GM18519 (cell line): ENCODE data around the gene MTCL1.

ENCODE experiments used
- ATAC-seq: cut with Tn5 transposase; IDR thresholded peaks from one replicate; pipeline ENCODE4 v1.9.1; 2021; ENCODE audit warnings: mild to moderate bottlenecking, moderate library complexity; ENCODE audit not compliant: unreplicated experiment, low FRiP score

Gene MTCL1

GRCh38 chr18:8805552-8805951, 100.2 kb downstream of the MTCL1 start:
- ATAC-seq = no peak

DNA sequence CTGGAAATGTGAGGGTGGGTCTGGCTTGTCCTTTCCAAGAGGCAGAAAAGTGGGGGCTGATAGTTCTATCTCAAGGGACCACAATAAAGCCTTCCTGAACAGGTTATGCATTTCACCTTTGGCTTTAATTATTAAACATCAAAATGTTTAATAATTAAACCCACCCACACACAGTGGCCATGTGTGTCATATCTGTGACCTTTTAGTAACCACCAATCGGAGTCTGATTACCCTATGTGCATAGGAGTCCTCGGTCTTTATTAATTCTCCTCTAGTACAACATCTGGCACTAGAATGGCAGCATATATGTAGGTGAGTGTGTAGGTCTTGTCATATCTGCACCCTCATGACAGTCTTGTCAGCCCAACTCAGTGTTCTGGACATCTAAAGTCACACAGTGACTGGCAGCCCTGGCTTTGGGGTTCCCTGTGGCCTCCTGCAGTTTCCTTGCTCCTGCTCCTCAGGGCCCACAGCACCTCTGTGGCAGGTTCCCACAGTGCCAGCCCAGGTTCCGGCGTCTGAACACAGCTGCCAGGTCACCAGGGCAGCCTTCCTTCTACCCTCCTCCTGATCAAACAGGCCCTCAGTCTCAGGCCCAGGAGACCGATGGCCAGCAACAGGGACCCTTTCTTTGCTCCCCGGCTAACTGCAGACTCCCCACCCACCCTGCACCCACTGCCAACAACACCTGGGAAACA, 100.9 kb downstream of the MTCL1 start:
- ATAC-seq = no peak

DNA sequence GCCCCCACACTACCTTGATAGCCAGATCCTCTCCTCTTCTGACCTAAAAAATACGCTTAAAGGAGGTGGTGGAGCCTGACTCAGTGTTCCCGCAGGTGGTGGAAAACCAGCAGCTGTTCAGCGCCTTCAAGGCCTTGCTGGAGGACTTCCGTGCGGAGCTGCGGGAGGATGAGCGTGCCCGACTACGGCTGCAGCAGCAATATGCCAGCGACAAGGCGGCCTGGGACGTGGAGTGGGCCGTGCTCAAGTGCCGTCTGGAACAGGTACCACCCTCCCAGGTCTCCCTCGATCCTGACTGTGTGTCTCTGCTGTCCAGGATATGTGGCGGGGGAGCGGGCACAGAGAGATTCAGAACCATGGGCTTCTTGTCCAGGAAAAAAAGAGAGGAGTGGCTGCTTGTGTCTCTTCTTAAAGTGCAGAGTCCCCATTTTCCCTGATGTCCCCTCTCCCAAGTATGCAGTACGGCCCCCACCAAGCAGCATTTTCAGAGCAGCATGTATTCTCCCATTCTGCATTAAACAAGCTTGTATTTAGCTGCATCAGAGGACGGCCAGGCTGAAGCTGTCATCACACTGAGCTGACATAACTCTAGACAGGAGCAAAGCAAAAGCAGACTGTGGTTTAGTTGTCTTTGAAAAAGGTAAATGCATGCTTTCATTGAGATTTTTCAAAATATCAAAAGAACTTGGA, 101.6 kb downstream of the MTCL1 start:
- ATAC-seq = no peak

- no peak for ATAC-seq
Measured at GRCh38 chr18:8807488-8807805, 102.1 kb downstream of the MTCL1 start.

DNA sequence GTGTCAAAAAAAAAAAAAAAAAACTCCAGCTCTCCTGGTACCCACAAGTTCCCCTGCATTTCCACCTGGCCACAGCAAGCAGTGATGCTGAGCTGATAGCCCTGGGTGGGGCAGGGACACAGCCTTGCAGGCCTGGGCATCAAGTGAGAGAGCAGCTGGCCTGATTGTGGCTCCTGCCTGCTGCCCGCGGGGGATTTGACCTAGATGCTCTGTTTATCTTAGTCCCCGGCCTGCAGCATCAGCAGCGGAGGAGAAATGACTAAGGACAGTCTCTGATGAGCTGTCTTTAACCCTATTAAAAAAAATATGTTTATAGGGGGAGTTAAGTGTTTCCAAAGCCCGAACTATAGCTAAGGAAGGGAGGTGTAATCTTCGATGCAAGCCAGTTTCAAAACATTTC, 102.6 kb downstream of the MTCL1 start:
- ATAC-seq = no peak

DNA sequence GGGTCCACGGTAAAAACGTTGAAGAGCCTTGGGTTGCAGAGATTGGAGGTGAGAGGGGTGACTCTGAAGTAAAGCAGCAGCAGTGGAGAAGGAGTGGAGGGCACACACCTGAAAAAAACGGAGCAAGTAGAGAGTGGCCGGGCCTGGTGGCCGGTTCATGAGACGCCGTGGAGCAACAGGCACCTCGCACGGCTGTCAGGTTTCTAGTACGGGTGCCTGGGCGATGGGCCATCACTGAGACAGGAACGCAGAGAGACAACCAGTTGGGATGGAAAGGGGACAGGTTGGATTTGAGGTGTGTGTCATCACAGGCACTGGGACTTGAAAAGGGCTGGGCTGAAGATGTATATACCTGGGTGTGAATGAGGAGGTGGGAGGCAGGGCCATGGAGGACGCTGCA, 104.2 kb downstream of the MTCL1 start:
- ATAC-seq = no peak

DNA sequence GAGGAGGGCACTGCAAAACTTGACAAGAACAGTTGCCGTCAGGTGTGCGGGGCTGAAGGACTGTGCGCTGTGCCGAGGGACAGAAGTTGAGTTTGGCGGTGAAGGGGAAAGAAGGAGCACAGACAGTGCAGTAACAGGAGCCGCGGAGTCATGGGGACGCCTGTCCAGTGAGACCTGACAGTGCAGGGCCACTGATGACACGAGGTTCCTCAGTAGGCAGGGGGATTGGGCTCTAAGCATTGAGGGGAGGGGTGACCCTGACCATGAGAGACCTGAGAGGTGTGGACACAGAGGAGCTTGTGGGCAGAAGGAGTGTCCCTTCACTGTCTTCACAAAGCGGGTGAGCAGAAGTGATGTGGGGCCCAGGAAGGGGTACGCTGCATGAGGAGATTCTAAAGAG, 104.8 kb downstream of the MTCL1 start:
- no peak for ATAC-seq

- no peak for ATAC-seq
Measured at GRCh38 chr18:8811115-8811514, 105.8 kb downstream of the MTCL1 start.

- no peak for ATAC-seq
Measured at GRCh38 chr18:8812631-8813030, 107.3 kb downstream of the MTCL1 start.

GRCh38 chr18:8813611-8814010, 108.3 kb downstream of the MTCL1 start:
- ATAC-seq = no peak

DNA sequence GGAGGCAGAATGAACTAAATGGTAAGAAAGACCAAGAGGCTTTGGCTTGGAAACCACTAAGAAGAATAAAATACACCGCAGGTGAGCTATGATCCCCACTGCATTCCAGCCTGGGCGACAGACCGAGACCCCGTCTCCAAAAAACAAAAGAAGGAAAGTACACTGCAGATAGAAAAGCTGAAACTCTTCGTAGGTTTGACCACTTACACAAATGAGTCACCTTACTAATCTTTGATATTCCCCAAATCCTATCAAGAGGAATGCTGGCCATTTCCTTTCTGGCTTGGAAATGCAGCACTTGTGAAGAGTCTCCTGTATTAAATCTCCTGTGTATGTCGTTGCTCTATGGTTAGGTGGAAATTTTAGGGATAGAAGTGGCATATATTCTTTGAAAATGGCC, 108.8 kb downstream of the MTCL1 start:
- ATAC-seq = no peak

DNA sequence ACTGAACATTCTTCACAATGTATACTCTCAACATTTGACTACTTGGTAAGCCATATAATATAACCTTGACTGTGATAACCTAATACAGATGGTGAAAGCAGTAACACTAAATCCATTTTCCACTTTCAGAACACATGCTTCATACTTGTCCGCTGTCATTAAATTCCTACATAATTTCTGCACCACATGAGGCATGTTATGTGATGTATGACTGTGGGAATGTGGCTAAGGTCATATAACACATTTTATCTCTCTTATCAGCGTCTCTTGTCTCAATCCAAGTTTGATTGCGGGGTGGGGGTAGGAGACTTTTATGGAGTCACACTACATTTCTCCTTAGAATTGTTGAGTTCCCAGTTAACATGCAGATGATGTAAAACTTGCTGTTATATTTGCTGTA, 110.9 kb downstream of the MTCL1 start:
- ATAC-seq = no peak

DNA sequence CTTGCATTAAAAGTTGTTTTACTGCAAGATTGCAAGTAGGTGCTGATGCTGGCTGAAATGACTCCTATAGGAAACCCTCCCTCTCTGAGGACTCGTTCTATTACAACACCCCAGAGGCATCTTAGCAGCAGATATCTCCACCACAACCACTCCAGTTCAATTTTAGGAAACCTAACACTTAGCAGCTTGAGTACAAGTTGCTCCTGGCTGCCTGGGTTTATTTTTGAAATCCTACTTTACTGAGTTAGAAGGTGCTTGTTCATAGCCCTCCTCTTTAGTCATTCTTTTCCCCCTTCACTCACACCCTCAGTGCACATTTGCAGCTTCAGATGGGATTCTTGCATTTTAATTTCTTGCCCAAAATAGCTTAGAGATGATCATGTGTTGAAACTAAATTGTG, 111.5 kb downstream of the MTCL1 start:
- no peak for ATAC-seq

GRCh38 chr18:8818982-8819381, 113.6 kb downstream of the MTCL1 start:
- ATAC-seq = no peak

DNA sequence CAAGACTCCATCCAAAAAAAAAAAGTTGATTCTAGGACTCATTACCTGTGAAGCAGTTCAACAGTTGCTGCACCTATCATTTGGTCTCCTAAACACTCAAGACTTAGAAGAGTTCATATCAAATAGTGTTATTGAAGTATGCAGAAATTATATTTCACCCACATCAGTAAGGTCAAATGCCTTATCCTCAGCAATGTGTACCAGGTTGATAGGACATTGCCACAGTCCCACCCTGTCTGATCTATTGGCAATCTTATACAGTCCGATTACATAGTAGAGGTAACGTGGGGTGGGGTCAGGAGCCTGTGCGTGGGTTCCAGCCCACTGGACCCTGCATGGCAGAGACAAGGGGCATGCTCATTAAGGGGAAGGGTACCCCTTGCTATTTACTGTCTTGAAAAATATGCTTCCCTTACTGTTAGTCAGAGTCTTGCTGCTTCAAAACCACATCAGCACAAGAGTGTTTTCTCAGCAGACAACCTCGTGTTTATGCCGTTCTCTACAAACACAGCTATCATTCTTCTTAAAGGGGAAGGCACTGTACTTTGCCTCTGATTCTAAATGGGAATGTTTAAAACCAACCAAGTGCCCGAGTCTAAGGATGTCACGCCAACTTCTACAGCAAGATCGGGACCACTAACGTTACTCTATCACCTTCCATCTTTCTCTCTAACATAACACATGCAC, 115.2 kb downstream of the MTCL1 start:
- no peak for ATAC-seq

- no peak for ATAC-seq
Measured at GRCh38 chr18:8821083-8821465, 115.7 kb downstream of the MTCL1 start.

- ATAC-seq = no peak
Measured at GRCh38 chr18:8821531-8821930, 116.2 kb downstream of the MTCL1 start.

DNA sequence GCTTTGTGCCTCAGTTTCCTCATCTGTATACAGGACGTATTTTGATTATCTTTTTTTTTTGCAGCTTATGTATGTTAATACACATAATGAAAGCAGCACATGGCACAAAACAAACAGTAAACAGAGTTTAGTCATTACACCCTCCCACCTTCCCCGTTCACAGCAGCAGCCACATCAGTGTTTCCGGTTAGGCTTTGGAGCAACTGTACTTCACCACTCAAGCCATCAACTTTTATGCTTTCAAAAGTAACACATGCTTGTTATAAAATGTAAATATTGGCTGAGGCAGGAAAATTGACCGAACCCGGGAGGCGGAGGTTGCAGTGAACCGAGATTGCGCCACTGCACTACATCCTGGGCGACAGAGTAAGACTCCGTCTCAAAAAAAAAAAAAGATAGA, 117.3 kb downstream of the MTCL1 start:
- no peak for ATAC-seq

DNA sequence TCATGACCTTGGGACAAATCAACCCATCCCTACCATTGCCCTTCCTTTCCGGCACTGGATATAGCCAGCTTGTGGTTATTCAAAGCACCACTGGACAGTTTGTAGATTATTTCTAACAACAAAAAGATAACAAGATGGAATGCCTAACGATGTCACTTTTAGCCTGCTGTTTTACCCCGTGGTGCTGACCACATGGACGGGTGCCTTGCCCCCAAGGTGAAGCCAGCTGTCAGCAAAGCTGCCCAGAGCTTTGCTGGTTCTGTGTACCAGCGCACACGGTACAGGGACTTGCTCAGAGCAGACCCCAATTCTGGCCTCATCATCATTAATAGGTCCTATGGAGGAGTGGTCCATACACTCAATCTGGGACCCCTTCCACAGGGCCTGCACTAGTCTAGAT, 118.2 kb downstream of the MTCL1 start:
- ATAC-seq = no peak

DNA sequence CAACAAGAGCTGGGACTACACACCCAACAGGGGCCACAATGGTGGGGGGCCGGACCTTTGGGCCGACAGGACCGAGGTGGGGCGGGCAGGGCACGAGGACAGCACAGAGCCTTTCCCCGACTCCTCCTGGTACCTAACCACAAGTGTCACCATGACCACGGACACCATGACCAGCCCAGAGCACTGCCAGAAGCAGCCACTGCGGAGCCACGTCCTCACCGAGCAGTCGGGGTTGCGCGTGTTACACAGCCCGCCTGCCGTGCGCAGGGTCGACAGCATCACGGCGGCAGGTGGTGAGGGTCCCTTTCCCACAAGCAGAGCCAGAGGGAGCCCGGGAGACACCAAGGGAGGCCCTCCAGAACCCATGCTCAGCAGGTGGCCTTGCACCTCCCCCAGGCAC, 119.5 kb downstream of the MTCL1 start:
- ATAC-seq = no peak

DNA sequence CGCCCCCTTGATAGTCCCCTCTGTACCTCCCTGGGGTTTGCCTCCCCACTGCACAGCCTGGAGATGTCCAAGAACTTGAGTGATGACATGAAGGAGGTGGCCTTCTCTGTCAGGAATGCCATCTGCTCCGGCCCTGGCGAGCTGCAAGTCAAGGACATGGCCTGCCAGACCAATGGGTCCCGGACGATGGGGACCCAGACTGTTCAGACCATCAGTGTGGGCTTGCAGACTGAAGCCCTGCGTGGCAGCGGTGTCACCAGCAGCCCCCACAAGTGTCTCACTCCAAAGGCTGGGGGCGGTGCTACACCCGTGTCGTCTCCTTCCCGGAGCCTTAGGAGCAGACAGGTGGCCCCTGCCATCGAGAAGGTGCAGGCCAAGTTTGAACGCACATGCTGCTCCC, 119.9 kb downstream of the MTCL1 start:
- ATAC-seq = no peak

GRCh38 chr18:8825729-8826375, 120.5 kb downstream of the MTCL1 start:
- ATAC-seq = no peak
